HG02970 (cell line): ENCODE results near the gene GET3.
"Not testable (repeated sequence)": the region's sequence is repeated elsewhere in the genome, so short reads cannot be mapped to it uniquely, and the experiment has no call there.

Experiments
- ATAC-seq: cut with Tn5 transposase; IDR thresholded peaks from one replicate; pipeline ENCODE4 v1.9.1; 2021; ENCODE audit warnings: mild to moderate bottlenecking, moderate library complexity, moderate number of reproducible peaks; ENCODE audit not compliant: unreplicated experiment, low FRiP score

Gene GET3

DNA sequence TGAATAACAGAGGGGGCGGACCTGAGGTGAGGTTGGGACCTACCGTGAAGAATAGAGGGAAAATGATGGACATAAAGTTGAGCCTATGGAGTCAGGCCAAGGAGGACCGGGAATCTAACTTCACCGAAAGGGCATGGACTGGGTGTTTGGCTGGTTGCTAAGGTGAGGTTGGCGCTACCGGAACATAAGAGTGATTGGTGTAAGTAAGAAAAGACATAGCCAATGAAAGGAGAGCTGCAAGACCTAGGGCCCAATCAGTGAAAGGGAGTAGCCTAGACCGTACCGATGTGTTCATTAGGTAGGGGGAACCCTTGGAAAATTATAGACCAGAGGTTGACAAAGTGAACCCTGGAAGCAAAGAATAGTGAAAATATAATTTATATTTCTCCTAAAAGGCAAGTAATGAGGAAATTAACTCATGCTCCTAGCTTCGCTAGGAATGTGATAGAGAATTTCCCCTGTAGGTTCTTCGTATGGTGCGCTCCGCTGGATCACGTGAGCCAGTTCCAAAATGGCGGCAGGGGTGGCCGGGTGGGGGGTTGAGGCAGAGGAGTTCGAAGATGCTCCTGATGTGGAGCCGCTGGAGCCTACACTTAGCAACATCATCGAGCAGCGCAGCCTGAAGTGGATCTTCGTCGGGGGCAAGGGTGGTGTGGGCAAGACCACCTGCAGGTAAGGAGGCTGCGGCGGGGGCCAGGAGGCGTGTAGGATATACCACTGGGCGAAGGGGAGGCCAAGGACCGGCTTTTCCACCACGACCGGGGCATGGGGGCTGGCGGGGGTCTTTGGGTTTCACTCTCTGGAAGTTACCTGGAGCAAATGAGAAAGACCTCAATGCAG is at the start of gene GET3:
GET3 (plus strand) TSS at position 503 of the 840 bp plus-strand sequence; CDS start at position 512, 9 bp downstream.
- ATAC-seq: peak; percentile 62

DNA sequence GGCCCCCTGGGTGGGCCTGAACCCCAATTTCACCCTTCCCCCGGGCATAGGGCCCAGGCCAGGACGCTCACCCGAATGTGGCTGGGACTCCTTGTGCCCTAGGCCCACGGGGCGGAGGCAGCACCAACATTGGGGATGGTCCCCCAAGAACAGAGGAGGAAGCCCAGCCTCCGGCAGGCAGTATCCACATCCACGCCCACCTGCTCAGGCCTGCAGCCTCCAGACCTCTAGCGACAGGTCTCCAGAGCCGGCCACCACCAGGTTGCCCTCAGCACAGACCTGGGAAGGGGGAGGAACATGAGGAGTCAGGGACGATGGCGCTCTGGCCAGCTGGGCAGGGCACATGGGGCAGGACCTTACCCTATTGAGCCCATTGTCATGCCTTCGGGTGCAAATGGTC is 48.3 kb upstream of the GET3 start:
- ATAC-seq: no peak

GRCh38 chr19:12689581-12690216 is 47.6 kb upstream of the GET3 start:
- no peak for ATAC-seq

GRCh38 chr19:12692960-12693359 is 44.3 kb upstream of the GET3 start:
- no peak for ATAC-seq

DNA sequence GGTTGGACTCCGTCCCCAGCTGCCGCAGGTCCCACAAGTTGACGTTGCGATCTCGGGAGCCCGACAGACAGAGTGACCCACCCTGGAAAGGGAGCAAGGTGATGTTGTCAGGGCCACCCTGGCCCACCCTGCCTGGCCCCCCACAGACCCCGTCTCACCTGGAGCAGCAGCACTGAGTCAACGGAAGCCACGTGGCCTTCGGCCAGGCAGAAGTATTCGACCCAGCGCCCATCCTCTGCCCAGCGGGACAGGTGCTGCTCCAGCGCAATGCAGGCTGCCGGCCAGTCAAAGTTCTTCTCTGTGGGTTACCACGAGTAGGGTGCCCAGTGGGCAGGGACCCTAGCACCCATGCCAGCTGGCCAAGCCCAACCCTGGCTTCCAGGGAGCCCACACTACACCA is 42.7 kb upstream of the GET3 start:
- ATAC-seq: no peak

DNA sequence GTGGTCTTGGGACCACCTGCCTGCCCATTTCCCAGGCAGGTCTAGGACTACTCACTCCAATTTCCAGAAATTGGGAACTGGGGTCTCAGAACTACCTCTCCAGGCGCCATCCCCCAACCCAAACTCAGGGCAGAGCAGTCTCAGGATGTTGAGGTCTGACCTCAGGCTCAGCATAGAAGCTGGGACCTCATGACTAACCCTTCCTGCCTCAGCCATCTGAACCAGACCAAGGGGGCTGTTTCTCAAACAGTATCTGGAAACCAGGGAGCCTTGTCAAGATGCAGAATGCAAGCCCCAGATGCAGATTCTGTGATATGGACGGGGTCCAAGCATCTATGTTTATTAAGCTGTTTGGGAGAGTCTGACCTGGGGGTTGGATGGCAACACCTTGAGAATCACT is 42.2 kb upstream of the GET3 start:
- ATAC-seq: no peak

DNA sequence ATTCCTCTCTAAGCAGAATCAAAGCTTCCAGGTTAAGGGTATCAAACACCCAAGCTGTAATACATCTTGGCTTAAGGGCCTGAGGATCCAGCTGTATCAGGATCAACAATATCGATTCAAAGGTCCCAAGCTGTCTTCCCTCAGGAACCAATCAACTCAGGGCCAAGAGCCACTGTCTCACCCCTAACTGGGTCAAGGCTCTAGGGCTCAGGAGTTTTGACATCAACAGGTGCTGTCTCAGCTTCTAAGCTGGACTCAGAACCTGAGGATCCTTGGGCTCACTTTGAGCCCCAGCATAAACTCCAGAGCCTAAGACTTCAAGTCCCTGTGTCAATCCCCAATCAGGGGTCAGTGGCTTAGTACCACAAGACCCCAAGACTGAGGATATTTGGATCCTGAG is 41.8 kb upstream of the GET3 start:
- ATAC-seq: no peak

DNA sequence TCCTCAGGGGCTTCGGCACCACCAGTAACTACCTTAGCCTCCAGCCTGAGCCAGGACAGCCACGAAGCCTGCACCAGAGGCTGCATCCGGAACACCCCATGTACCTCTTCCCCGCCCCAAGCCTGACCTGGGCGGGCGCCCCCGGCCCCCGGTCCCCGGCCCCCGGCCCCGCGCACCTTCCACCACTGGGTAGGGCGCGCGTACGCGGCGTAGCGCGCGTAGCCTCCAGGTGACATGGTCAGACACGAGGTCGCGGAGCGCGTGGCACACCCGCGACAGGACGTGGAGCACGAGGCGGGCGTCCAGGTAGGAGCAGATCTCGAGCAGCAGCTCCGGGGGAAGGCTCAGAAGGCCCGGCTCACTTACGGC is 41.3 kb upstream of the GET3 start:
- ATAC-seq: peak; percentile 25

GRCh38 chr19:12696366-12697335 is 40.6 kb upstream of the GET3 start, which contains the start of gene FBXW9:
Gene FBXW9, minus strand, starts transcription at chr19:12696631. Its CDS starts 50 bp downstream, at chr19:12696581.
- peak; percentile 64 for ATAC-seq

GRCh38 chr19:12697425-12697824 is 39.9 kb upstream of the GET3 start:
- ATAC-seq: not testable (repeated sequence)

GRCh38 chr19:12698138-12698537 is 39.2 kb upstream of the GET3 start:
- no peak for ATAC-seq

- ATAC-seq: no peak
Observed at GRCh38 chr19:12701596-12702282, 35.6 kb upstream of the GET3 start.

DNA sequence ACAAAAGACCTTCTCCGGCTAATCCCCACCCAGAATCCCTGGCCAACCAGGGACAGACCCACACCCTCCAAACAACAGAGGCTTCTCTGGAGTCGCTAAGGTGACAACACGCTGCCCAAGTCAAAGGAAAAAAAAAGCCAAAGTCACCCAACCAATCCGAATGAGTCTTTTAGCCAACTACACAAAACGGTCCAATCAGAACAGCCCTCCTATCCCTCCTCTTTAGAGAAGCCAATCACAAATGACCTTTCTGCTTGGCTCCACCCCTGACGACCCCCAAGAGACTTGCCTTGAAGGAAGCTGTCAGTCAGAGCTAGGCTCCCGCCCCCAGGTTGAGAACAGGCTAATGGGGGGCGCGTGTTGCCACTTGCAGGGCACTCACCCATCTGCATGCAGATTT is 34.3 kb upstream of the GET3 start:
- ATAC-seq: no peak

- no peak for ATAC-seq
Observed at GRCh38 chr19:12705169-12705568, 32.1 kb upstream of the GET3 start.

DNA sequence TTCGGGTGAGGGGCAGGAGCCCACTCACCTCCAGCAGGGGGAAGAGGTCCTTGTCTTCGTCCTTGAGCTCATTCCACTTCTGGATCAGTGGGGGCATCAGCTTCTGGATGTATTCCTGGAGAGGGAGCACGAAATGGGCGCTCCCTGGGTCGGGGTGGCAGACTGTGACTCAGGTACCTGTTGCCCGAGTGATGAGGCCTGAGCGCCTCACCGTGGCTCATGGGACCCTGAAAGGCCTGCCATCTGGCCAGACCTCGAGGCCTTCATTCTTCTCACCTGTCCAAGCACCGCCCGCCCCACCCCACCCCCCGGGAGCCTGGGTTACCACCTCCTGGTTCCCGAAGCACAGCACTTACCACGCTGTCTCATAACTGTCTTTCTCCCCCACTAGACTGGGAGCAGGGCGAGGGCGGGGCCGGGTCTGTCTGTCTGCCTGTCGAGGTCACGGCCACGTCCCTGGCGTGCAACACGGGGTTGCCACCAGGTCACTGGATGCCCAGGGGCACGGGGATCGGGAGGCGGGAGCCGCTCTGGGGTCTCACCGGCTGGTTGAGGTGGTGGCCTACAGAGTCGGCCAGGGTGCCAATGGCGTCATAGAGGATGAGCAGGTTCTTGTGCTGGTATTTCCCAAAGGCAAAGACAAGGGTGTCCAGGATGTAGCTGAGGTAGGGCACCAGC is 31.5 kb upstream of the GET3 start:
- no peak for ATAC-seq

DNA sequence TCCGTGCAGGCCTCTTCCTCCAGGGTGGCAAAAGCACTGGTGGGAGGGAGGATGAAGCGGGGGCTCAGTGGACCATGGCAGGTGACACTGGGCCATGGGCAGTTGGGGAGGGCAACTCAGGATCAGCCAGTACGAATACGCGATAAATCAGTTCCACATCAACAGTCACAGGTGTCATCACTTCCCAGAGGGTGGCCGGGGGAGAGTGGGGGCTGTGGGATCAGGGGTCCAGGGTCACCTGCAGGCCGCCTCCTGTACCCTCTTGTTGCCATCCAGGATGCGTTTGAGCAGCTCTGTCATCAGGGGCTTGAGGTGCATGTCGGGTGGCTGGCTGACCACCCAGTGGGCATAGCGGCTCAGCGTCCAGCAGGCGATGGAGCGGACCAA is 31.0 kb upstream of the GET3 start:
- ATAC-seq: no peak

GRCh38 chr19:12708641-12709040 is 28.7 kb upstream of the GET3 start:
- no peak for ATAC-seq

DNA sequence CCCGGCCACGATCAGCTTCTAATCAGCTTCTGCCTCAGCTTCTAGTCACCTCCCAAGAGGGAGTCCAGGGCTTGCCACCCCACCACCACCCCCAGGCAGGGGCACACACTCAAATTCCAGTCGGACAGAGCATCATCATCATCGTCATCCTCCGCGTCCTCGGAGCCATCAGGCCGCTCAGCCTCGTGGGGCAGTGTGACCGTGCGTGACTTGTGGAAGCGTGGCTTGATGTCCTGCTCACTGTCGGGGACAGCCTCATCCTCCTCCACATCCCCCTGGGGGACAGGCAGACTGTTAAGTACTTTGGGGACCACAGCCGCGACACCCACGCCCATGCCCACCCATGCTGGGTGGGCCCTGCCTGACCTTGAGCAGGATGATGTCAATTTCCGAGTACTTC is 26.1 kb upstream of the GET3 start:
- ATAC-seq: no peak

DNA sequence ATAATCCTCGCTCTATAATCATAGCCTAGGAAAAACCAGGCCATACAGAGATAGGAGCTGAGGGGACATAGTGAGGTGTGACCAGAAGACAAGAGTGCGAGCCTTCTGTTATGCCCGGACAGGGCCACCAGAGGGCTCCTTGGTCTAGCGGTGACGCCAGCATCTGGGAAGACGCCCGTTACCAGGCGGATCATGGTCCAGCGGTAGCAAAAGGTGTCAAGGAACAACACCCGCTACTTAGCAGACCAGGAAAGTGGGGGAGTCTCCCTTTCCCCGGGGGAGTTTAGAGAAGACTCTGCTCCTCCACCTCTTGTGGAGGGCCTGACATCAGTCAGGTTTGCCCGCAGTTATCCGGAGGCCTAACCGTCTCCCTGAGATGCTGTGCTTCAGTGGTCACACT is 25.2 kb upstream of the GET3 start:
- not testable (repeated sequence) for ATAC-seq

GRCh38 chr19:12713304-12713703 is 24.0 kb upstream of the GET3 start:
- ATAC-seq: not testable (repeated sequence)
